ENCODE measurements around the gene PTPRT. TPM values are rescaled to one million over a fixed set of nuclear protein-coding genes. Genes with fewer than 3 reads are reported as not detected.

The PTPRT gene
- total and polyA plus RNA-seq, 2 of the 4 experiments (the other 2 are of a cell fraction): not detected

- H2AK9ac ChIP-seq (replicated peaks; ENCODE audit: low read depth, low read length, poor library complexity): no peak overlapping the region
- TF ChIP-seq MAZ (IDR thresholded peaks at IDR 0.05; ENCODE audit: borderline replicate concordance, low read depth, low read length) (no peak), FOS (IDR thresholded peaks at IDR 0.05; ENCODE audit: low read depth, low read length) (no peak), RFX5 (IDR thresholded peaks at IDR 0.05; ENCODE audit: low read depth, low read length) (no peak), BHLHE40 (IDR thresholded peaks at IDR 0.05; ENCODE audit: low read depth, low read length) (no peak), CEBPB (IDR thresholded peaks at IDR 0.05; ENCODE audit: low read depth, low read length) (no peak), MXI1 (IDR thresholded peaks at IDR 0.05; ENCODE audit: borderline replicate concordance, low read depth, low read length) (no peak), CTCF (conservative IDR thresholded peaks at IDR 0.05; ENCODE audit: low read depth, low read length) (no peak), SMC3 (IDR thresholded peaks at IDR 0.05; ENCODE audit: low read depth, low read length) (no peak), NFE2L2 (IDR thresholded peaks at IDR 0.05; ENCODE audit: low read depth, low read length) (no peak), RCOR1 (IDR thresholded peaks at IDR 0.05; ENCODE audit: insufficient replicate concordance, low read length) (no peak), POLR2A (IDR thresholded peaks at IDR 0.05; ENCODE audit: low read depth, low read length) (no peak), CHD1 (IDR thresholded peaks at IDR 0.05; ENCODE audit: low read depth, low read length) (no peak), MAFK (IDR thresholded peaks at IDR 0.05; ENCODE audit: low read depth, low read length) (no peak), USF2 (IDR thresholded peaks at IDR 0.05; ENCODE audit: low read depth, low read length) (no peak), RAD21 (IDR thresholded peaks at IDR 0.05; ENCODE audit: low read length) (no peak), ELK1 (IDR thresholded peaks at IDR 0.05; ENCODE audit: borderline replicate concordance, low read depth, low read length) (no peak)
- no peaks in the 10 kb centered on the region for H3K36me3 ChIP-seq (ENCODE audit: control insufficient read depth, insufficient read depth, low read length)
- H3K27me3 ChIP-seq (ENCODE audit: control insufficient read depth, insufficient read depth, low read length): no peaks in the 10 kb centered on the region
- H3K27ac ChIP-seq (ENCODE audit: insufficient read depth, low read length): no peak overlapping the region
- no peak overlapping the region for H3K56ac ChIP-seq (ENCODE audit: extremely low read depth, insufficient read depth, low read length)
- H3K18ac ChIP-seq (ENCODE audit: low read depth, low read length): no peak overlapping the region
- intact Hi-C loops (cut with micrococcal nuclease) (no loop called here), dilution Hi-C loops (cut with HindIII; ENCODE audit: low sequenced_read_pairs, unreplicated experiment) (no loop called here), in situ Hi-C loops (cut with MboI; ENCODE audit: low sequenced_read_pairs) (no loop called here)
- no peak overlapping the region for H3K9ac ChIP-seq (ENCODE audit: low read depth, low read length)
- H3K4me2 ChIP-seq (ENCODE audit: low read depth, low read length): no peak overlapping the region
- no peak overlapping the region for H4K91ac ChIP-seq (ENCODE audit: insufficient read depth, low read depth, low read length)
- no peak overlapping the region for H2BK5ac ChIP-seq (ENCODE audit: low read depth, low read length, poor library complexity, severe bottlenecking)
- H3K79me1 ChIP-seq (ENCODE audit: low read depth in 1 of 2, low read length in 2 of 2): no peaks in the 10 kb centered on the region
- H3K9me1 ChIP-seq (ENCODE audit: insufficient read depth, low read length): no peaks in the 10 kb centered on the region
- H2AK5ac ChIP-seq (ENCODE audit: low read depth, low read length): no peak overlapping the region
- H4K20me1 ChIP-seq (ENCODE audit: insufficient read depth, low read length): no peaks in the 10 kb centered on the region
- no TSS peak for BruUV-seq (replicated peaks)
- H3K23ac ChIP-seq (ENCODE audit: low read depth, low read length): no peak overlapping the region
- no peak overlapping the region for H3K4me3 ChIP-seq (ENCODE audit: insufficient read depth, low read depth, low read length)
- no peak overlapping the region for H2AFZ ChIP-seq (replicated peaks; ENCODE audit: low read length, poor library complexity)
- no peak for DNase-seq
- ChIA-PET CTCF (no interaction called here), POLR2A (ENCODE audit: unreplicated experiment) (no interaction called here)
- 19% methylated on average over 3 of the region's 10 CpGs; no CpG with 5 or more reads in 1 of the 2 experiments for WGBS, 2 experiments (ENCODE audit: extremely low coverage in 2 of 2, insufficient read length in 1 of 2)
- no peak overlapping the region for H4K5ac ChIP-seq (ENCODE audit: low read depth, low read length)
- H3K14ac ChIP-seq (replicated peaks; ENCODE audit: low read depth, low read length): no peak overlapping the region
- H3K4me1 ChIP-seq (ENCODE audit: control insufficient read depth, insufficient read depth, low read length): no peaks in the 10 kb centered on the region
- H2BK15ac ChIP-seq (ENCODE audit: low read depth, low read length): no peak overlapping the region
- H3K4ac ChIP-seq (ENCODE audit: low read depth, low read length): no peak overlapping the region
- H2BK120ac ChIP-seq (ENCODE audit: low read depth, low read length): no peak overlapping the region
- peaks cover 24% of the 10 kb centered on the region for H3K9me3 ChIP-seq (ENCODE audit: control insufficient read depth, insufficient read depth, low read length)
- no peak overlapping the region for H4K8ac ChIP-seq (ENCODE audit: low read depth in 2 of 2, low read length in 2 of 2)
- no peak for ATAC-seq (ENCODE audit: low read depth)
- H2BK20ac ChIP-seq (ENCODE audit: low read depth, low read length): no peak overlapping the region
These were observed 202.2 kb downstream of the PTPRT start for GRCh38 chr20:42987376-42988114.

Data from IMR-90 (cell line).